ENCODE measurements around the gene RBM14. TPM values are rescaled to one million over a fixed set of nuclear protein-coding genes. Genes with fewer than 3 reads are reported as not detected.

RBM14 gene
- total RNA-seq, 2 donors from 2014 or later, result 90.0 to 110 TPM

GRCh38 chr11:66624450-66624849, 8.0 kb downstream of the RBM14 start:
- WGBS, 2 experiments (ENCODE audit: insufficient coverage in 1 of 2, insufficient read length in 1 of 2), result 94 to 96% methylated on average over 14 to 16 of the region's 16 CpGs
- peaks cover 15% of the 10 kb centered on the region for H3K4me1 Mint-ChIP-seq
- H3K4me3 Mint-ChIP-seq, result no peak overlapping the region
- H3K36me3 Mint-ChIP-seq (ENCODE audit: low read depth), result peaks cover 71% of the 10 kb centered on the region
- Histone ChIP-seq H3K9ac (ENCODE audit: extremely low read depth, low read length, poor library complexity, severe bottlenecking) (no peak overlapping the region), H3K9me3 (ENCODE audit: control insufficient read depth, low read length) (no peaks in the 10 kb centered on the region), H3K27me3 (ENCODE audit: control insufficient read depth, insufficient read depth, low read length, poor library complexity, severe bottlenecking) (no peaks in the 10 kb centered on the region), H3K4me3 (ENCODE audit: low read length) (no peak overlapping the region), H3K4me1 (ENCODE audit: control insufficient read depth, insufficient read depth, low read length) (peaks cover 6% of the 10 kb centered on the region), H3K36me3 (ENCODE audit: control insufficient read depth, insufficient read depth, low read length) (peaks cover 85% of the 10 kb centered on the region), H3K27ac (ENCODE audit: low read depth, low read length) (no peak overlapping the region)
- H3K27me3 Mint-ChIP-seq (ENCODE audit: insufficient read depth), result no peaks in the 10 kb centered on the region
- DNase-seq, result no peak
- H3K9me3 Mint-ChIP-seq, result no peaks in the 10 kb centered on the region
- H3K27ac Mint-ChIP-seq, result no peak overlapping the region
- TF ChIP-seq CTCF (conservative IDR thresholded peaks at IDR 0.05), result no peak

- Mint-ChIP-seq H3K27me3 (ENCODE audit: insufficient read depth) (no peaks in the 10 kb centered on the region), H3K4me1 (peaks cover 15% of the 10 kb centered on the region), H3K27ac (no peak overlapping the region), H3K36me3 (ENCODE audit: low read depth) (peaks cover 74% of the 10 kb centered on the region), H3K4me3 (no peak overlapping the region), H3K9me3 (no peaks in the 10 kb centered on the region)
- Histone ChIP-seq H3K27me3 (ENCODE audit: control insufficient read depth, insufficient read depth, low read length, poor library complexity, severe bottlenecking) (no peaks in the 10 kb centered on the region), H3K4me1 (ENCODE audit: control insufficient read depth, insufficient read depth, low read length) (peaks cover 6% of the 10 kb centered on the region), H3K27ac (ENCODE audit: low read depth, low read length) (no peak overlapping the region), H3K9ac (ENCODE audit: extremely low read depth, low read length, poor library complexity, severe bottlenecking) (no peak overlapping the region), H3K9me3 (ENCODE audit: control insufficient read depth, low read length) (no peaks in the 10 kb centered on the region), H3K36me3 (ENCODE audit: control insufficient read depth, insufficient read depth, low read length) (peaks cover 88% of the 10 kb centered on the region), H3K4me3 (ENCODE audit: low read length) (no peak overlapping the region)
- DNase-seq, result no peak
- no peak for TF ChIP-seq CTCF (conservative IDR thresholded peaks at IDR 0.05)
- 93 to 97% methylated on average over 23 to 26 of the region's 26 CpGs for WGBS, 2 experiments (ENCODE audit: insufficient coverage in 1 of 2, insufficient read length in 1 of 2)
Observed at GRCh38 chr11:66625041-66625751, 8.8 kb downstream of the RBM14 start.

GRCh38 chr11:66625752-66626149, 9.3 kb downstream of the RBM14 start:
- H3K27ac ChIP-seq (ENCODE audit: low read depth, low read length), result no peak overlapping the region
- no peak for DNase-seq
- Mint-ChIP-seq H3K4me3 (no peak overlapping the region), H3K36me3 (ENCODE audit: low read depth) (peaks cover 78% of the 10 kb centered on the region), H3K27ac (no peak overlapping the region), H3K27me3 (ENCODE audit: insufficient read depth) (no peaks in the 10 kb centered on the region), H3K9me3 (no peaks in the 10 kb centered on the region), H3K4me1 (peaks cover 15% of the 10 kb centered on the region)
- no peaks in the 10 kb centered on the region for H3K27me3 ChIP-seq (ENCODE audit: control insufficient read depth, insufficient read depth, low read length, poor library complexity, severe bottlenecking)
- peaks cover 6% of the 10 kb centered on the region for H3K4me1 ChIP-seq (ENCODE audit: control insufficient read depth, insufficient read depth, low read length)
- H3K36me3 ChIP-seq (ENCODE audit: control insufficient read depth, insufficient read depth, low read length), result peaks cover 94% of the 10 kb centered on the region
- 96 to 98% methylated on average over 6 to 9 of the region's 9 CpGs for WGBS, 2 experiments (ENCODE audit: insufficient coverage in 1 of 2, insufficient read length in 1 of 2)
- H3K9ac ChIP-seq (ENCODE audit: extremely low read depth, low read length, poor library complexity, severe bottlenecking), result no peak overlapping the region
- no peak overlapping the region for H3K4me3 ChIP-seq (ENCODE audit: low read length)
- no peak for TF ChIP-seq CTCF (conservative IDR thresholded peaks at IDR 0.05)
- H3K9me3 ChIP-seq (ENCODE audit: control insufficient read depth, low read length), result no peaks in the 10 kb centered on the region

All from endodermal cell (in vitro differentiated cells).